Measurements from ENCODE around the gene PDSS2. TPM values are rescaled to one million over a fixed set of nuclear protein-coding genes. Genes with fewer than 3 reads are reported as not detected.
A peak's percentile ranks its signal among the peaks of the same experiment; 100 is the strongest.
"Not testable (repeated sequence)": the region's sequence is repeated elsewhere in the genome, so short reads cannot be mapped to it uniquely, and the experiment has no call there.

PDSS2 gene
- total and polyA plus RNA-seq, 7 donors = 4.7 to 16.7 (median 9.3) TPM

DNA sequence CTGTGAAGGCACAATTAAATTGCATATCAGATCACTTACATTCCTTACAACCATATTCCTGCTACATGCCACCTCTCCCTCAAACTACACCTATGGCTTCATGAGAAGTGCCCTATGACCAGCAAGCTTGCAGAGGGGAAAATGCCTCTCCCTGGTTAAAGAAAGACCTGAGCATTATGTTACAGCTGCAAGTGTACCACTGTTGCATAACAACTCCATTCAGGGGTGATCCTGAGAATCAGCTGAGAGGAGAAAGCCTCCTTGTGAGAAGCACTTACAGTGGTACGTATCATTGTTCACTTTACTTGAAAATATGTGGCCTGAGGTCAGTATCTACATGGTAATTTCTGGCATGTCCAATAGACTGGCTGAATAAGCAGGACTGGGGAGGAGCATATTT is 20.0 kb downstream of the PDSS2 start:
- no peak overlapping the region for H3K27ac ChIP-seq
- no peak for DNase-seq
- WGBS, 3 donors = 0 to 62% (median 0%) methylated on average over 1 of the region's 1 CpG
- no peaks in the 10 kb centered on the region for H3K36me3 ChIP-seq (ENCODE audit: insufficient read depth in 1 of 2, low read depth in 1 of 2)
- no peak for TF ChIP-seq CTCF (IDR thresholded peaks at IDR 0.05)
- no peak overlapping the region for H3K4me3 ChIP-seq
- peaks cover 23% of the 10 kb centered on the region for H3K4me1 ChIP-seq
- H3K27me3 ChIP-seq (ENCODE audit: insufficient read depth in 3 of 3, low read length in 2 of 3) = no peaks in the 10 kb centered on the region
- ATAC-seq = peak in 1 of 4 donors; percentile 44
- intact Hi-C loops (cut with DNase I) = no loop called here
- no peaks in the 10 kb centered on the region for H3K9me3 ChIP-seq

DNA sequence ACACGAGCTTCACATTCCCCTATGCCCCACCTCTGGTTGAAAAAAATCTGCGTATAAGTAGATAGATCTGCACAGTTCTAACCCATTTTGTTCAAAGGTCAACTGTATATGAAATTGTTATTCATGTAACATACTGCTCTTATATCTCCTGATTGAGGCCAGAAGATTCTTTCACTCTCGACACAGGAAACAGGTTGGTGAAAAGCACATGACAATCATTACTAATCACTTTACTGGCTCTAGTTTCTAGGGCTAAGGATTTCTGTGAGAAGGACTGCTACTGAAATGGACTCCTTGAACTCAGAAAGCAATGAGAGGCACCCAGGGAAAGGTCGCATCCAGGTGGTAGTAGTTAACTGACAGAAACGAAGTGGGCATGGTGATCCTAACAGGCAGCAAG is 21.7 kb downstream of the PDSS2 start:
- WGBS, 3 donors = 79 to 85% (median 82%) methylated on average over 5 of the region's 5 CpGs

GRCh38 chr6:107436881-107437280 is 22.5 kb downstream of the PDSS2 start:
- 85 to 98% (median 87%) methylated on average over 4 of the region's 4 CpGs for WGBS, 3 donors
- Histone ChIP-seq H3K27me3 (ENCODE audit: insufficient read depth in 3 of 3, low read length in 2 of 3) (no peaks in the 10 kb centered on the region), H3K9me3 (no peaks in the 10 kb centered on the region), H3K4me1 (peaks cover 14% of the 10 kb centered on the region), H3K36me3 (ENCODE audit: insufficient read depth in 1 of 2, low read depth in 1 of 2) (no peaks in the 10 kb centered on the region), H3K27ac (no peak overlapping the region), H3K4me3 (no peak overlapping the region)
- intact Hi-C loops (cut with DNase I) = no loop called here
- no peak for TF ChIP-seq CTCF (IDR thresholded peaks at IDR 0.05)
- no peak for DNase-seq
- no peak for ATAC-seq

More for the DNA sequence above, 21.7 kb downstream of the PDSS2 start:
- no peaks in the 10 kb centered on the region for H3K9me3 ChIP-seq
- H3K27ac ChIP-seq = no peak overlapping the region
- no peaks in the 10 kb centered on the region for H3K27me3 ChIP-seq (ENCODE audit: insufficient read depth in 3 of 3, low read length in 2 of 3)
- no peak for DNase-seq
- intact Hi-C loops (cut with DNase I) = no loop called here
- H3K4me3 ChIP-seq = no peak overlapping the region
- no peak for TF ChIP-seq CTCF (IDR thresholded peaks at IDR 0.05)
- ATAC-seq = no peak
- no peaks in the 10 kb centered on the region for H3K36me3 ChIP-seq (ENCODE audit: insufficient read depth in 1 of 2, low read depth in 1 of 2)
- peaks cover 14% of the 10 kb centered on the region for H3K4me1 ChIP-seq

- DNase-seq (no peak), ATAC-seq (no peak)
- H3K27me3 ChIP-seq (ENCODE audit: insufficient read depth in 3 of 3, low read length in 2 of 3) = no peaks in the 10 kb centered on the region
- no peak for TF ChIP-seq CTCF (IDR thresholded peaks at IDR 0.05)
- no peaks in the 10 kb centered on the region for H3K36me3 ChIP-seq (ENCODE audit: insufficient read depth in 1 of 2, low read depth in 1 of 2)
- H3K27ac ChIP-seq = no peak overlapping the region
- no peak overlapping the region for H3K4me3 ChIP-seq
- peaks cover 14% of the 10 kb centered on the region for H3K4me1 ChIP-seq
- whole genome bisulfite sequencing, 3 donors = 66 to 71% (median 67%) methylated on average over 3 of the region's 3 CpGs
- no peaks in the 10 kb centered on the region for H3K9me3 ChIP-seq
- intact Hi-C loops (cut with DNase I) = no loop called here
Observed at GRCh38 chr6:107435798-107436197, 23.6 kb downstream of the PDSS2 start.

GRCh38 chr6:107434812-107435211 is 24.6 kb downstream of the PDSS2 start:
- intact Hi-C loops (cut with DNase I) = no loop called here
- 95 to 96% (median 96%) methylated on average over 3 of the region's 3 CpGs for WGBS, 3 donors
- no peak for TF ChIP-seq CTCF (IDR thresholded peaks at IDR 0.05)

DNA sequence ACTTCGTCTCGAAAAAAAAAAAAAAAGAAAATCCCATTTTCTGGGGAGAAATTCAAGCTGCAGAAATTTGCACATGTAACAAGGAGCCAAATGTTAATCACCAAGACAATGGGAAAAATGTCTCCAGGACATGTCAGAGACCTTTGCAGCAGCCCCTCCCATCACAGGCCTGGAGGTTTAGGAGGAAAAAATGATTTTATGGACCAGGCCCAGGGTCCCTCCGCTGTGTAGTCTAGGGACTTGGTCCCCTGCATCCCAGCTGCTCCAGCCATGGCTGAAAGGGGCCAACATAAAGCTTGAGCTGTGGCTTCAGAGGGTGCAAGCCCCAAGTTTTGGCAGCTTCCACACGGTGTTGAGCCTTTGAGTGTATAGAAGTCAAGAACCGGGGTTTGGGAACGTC is 33.4 kb downstream of the PDSS2 start:
- H3K36me3 ChIP-seq (ENCODE audit: insufficient read depth in 1 of 2, low read depth in 1 of 2); H3K27ac ChIP-seq; H3K4me1 ChIP-seq; ATAC-seq; H3K9me3 ChIP-seq; H3K27me3 ChIP-seq (ENCODE audit: insufficient read depth in 3 of 3, low read length in 2 of 3); H3K4me3 ChIP-seq; intact Hi-C loops (cut with DNase I); DNase-seq: not testable (repeated sequence)
- WGBS, 3 donors = 64 to 91% (median 65%) methylated on average over 6 of the region's 6 CpGs

More at GRCh38 chr6:107434812-107435211, 24.6 kb downstream of the PDSS2 start:
- DNase-seq = no peak
- no peaks in the 10 kb centered on the region for H3K9me3 ChIP-seq
- no peak overlapping the region for H3K4me3 ChIP-seq
- H3K27me3 ChIP-seq (ENCODE audit: insufficient read depth in 3 of 3, low read length in 2 of 3) = no peaks in the 10 kb centered on the region
- H3K4me1 ChIP-seq = peaks cover 7% of the 10 kb centered on the region
- no peak for ATAC-seq
- no peaks in the 10 kb centered on the region for H3K36me3 ChIP-seq (ENCODE audit: insufficient read depth in 1 of 2, low read depth in 1 of 2)
- no peak overlapping the region for H3K27ac ChIP-seq
